GM19043 (cell line): ENCODE data around the gene CCDC57.

ENCODE experiments used
- ATAC-seq: cut with Tn5 transposase; IDR thresholded peaks from one replicate; pipeline ENCODE4 v1.9.1; 2021; ENCODE audit warnings: low read depth; ENCODE audit not compliant: unreplicated experiment

The CCDC57 gene

DNA sequence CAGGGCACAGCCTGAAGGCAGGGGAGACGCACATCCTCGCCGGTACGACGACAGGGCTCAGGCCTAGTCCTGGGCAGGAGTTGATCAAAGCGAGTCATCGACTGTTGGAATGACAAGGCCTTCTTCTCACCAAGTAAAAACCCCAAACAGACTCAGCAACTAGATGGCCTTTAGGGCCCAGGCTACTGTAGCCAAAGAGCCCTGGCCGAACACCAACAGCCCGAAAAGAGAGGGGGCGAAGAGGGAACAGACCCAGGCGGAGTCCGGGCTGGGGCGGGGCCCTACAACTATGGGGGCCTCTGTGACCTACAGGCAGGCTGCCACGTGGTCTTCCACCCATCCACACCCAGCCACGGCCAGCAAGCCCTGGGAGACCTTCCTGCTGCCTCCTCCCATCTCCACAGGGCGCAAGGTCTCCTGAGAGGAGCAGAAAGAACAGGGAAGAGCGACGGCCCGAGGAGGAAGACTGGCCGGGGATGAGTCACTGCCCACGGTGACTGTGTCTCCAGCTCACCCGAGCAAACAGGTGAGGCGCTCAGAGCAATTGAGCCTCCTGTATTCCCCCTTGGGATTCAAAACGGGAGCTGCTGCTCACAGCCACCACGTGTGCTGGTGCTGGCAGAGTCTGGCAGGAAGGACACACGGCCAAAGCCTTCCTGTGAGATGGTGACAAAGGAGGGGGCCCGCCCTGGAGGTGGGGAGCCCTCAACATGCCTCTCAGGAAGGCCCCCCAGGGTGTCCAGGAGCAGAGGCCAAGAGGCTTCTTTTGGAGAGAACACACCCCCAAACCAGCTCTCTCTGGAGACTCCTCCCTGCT, 33.9 kb upstream of the CCDC57 start:
- ATAC-seq = no peak

DNA sequence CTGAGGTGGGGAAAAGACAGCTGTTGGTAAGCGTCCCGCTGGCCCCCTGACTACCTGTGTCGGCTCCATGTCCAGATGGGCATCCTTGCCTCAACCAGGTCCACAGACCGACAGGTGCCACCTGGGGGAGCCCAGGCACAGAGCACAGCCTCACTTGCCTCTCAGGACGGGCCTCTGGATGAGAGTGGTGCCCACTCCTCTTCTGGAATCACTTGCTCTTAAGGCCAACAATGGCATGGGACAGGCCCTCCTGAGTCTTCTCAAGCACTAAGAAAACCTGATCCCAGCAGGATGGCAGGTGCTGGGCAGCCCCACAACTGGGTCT, 33.4 kb upstream of the CCDC57 start:
- no peak for ATAC-seq

DNA sequence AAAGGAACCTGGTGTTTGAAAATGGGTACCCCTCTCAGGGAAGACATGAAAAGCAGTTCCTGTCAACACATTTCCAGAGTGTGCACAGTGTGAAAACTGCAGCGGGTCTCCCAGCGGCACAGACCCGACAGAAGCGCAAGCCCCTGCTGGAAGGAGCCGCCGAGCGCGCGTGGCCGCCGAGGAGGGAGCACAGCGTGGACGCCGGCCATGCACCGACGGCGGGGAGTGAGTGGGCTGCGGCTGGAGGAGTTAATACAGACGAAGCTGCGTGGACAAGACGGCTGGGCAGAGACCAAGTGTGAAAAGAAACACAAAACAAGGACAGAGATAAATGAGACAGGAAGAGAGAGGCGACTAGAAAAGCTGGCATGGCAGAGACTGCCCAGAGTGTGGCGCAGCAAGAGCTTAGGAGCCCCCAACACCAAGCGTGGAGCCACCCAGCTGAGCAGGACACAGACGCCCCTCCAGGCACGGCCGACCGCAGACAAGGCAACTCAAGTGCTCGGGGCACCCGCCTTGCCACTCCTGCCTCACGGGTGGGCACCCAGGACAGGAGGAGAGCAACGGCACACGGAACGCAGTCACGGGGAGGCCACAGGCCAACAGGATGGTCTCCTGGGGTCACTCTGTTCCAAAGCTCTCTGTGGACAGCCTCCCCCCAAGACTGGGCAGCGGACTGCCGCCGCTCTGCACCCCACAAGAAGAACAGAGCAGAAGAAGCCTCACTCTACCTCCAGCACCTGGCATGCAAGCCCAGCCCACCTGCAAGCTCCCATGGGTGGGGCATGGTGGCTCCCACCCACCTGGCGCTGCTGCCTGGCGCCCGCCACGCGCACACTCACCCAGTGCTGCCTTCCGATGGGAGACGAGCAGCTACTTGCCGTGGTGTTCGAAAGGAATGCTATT, 32.7 kb upstream of the CCDC57 start:
- ATAC-seq = no peak

DNA sequence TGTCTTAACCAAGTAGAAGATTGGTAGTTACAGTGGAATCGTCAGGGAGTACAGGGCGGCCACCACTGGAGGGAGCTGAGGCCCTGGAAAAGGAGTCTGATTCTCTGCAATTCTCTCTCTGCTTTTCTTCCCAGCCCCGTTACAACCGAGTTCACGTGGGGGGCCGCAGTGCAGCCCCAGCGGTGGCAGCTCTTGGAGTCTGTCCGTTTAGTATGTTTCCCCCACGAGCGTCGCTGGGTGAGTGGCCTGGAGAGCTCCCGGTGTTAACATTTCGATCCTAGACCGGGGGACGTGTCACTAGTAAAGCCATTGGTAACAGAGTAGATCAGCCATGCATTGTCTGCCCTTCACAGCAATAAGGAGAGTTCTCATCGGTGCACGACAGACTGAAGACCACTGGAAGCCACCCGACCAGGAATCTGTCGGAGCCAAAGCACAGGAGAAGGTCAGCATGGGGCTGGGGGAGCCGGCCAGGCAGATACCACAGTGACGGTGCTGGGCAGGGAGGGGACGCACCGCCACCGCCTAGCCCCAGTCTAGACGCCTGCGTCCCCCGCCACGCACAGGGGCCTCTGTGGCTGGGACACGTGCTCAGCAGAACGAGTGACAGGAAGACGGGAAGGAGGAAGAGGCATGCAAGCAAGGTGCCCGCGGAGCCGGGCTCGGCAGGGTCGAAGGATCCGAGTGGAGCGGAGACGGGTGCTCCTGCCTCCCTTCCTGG, 31.9 kb upstream of the CCDC57 start:
- ATAC-seq = no peak

DNA sequence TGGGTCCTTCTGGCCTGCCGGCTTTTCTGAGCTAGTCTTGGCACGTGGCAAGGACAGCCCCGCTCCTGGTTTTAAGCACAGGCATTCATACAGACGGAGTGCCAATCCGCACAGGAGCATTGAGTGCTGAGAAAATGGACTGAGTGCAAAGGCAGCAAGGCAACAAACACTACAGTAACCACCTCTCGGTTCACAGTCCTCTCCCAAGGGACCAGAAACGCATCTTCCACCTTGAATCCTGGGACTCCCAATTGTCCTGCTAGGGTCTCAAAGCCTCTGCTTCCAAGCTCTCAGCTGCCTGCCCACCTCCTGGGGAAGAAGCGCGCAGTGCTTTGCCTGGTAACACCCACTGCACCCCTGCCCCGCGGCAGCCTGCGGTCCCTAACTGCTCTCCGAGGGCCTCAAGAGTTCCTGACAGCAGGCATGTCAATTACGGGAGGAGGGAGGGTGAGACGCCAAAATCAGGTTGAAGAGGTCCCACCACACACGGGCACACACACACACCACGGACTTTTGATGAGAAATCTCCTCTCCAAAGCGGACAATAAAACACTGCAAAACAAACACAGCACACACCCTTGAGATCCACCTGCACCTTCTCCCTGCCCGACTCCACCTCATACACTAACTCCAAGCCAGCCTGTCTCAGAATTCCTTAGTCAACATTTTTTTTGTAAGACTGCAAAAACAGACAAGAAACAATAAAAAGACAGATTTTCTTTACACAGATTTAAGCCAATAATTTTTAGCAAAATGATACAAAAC, 31.2 kb upstream of the CCDC57 start:
- ATAC-seq = no peak

DNA sequence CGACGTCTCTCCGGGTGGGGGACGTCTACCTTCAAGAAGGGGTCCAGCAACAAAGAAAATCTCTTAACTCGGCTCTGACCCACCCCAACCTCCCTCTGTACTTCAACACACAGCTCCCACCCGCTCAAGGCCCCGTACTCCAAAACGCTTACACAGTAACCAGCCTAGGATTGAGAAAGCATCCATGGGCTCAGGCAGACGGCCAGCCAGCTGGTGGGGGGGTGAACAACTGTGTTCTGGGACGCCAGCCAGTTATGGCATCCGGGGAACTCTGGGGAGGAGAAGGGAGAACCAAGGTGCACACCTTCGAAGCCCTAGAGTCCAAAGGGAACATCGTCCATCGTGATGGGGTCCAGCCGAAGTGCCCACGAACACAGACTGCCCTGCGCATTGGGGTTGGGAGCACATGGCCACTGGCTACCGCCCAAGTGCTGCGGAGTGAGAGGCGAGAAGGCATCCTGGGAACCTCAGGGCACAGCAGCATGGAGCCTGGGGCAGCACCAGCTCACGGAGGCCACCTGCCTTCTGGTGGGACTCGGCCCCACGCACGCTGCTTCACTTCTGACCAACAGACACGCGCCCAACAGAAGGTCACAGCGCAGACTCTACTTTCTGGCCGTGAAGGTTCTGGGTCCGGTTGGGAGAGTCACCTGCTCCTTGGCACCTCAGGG, 30.5 kb upstream of the CCDC57 start:
- ATAC-seq = no peak

DNA sequence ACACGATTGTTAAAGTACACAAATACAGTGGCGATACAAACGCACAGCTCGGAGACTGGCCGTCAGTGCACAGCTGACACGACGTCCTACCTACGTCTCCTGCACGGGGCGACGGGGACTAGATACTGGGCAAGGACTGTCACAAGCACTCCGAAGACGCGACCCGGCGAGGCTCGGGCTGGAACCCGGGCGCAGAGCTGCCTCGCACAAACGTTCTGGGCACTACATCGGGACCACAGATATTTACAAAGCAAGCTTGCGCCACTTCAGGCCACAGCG, 30.0 kb upstream of the CCDC57 start:
- no peak for ATAC-seq

DNA sequence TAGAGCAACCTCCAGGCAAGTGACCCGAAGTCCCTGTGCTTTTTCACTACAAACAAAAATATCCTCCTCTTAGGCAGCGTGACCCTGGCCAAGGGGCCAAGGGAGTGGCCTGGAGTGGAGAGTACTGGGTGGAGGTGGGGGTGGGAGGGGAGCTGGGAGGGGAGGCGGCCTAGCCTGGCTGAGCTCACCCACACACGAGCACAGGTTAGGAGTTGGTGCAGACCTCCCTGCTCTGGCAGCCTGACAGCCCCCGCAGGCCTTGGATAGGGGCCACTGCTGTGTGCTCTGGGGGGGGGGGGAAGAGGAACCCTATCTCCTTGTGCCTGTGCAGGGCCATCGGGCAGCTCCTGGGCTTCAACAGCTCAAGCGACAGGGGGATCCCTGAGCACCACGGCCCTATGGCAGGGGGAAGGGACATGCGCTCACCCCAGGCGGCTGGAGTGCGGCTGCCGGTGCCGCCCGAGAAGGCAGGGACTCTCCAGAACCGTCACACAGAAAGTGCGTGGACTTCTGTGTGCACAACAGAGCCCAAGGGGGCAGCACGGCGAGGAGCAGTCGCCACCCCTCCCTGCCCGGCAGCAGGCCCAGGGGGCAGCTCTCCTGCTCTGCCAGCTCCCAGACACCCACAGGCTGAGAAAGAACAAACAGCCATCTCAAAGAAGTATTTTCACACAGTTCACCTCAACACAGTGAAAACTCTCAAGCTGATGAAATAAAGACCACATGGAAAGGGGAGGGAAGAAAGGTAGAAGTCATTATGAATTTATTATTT, 29.5 kb upstream of the CCDC57 start:
- no peak for ATAC-seq

DNA sequence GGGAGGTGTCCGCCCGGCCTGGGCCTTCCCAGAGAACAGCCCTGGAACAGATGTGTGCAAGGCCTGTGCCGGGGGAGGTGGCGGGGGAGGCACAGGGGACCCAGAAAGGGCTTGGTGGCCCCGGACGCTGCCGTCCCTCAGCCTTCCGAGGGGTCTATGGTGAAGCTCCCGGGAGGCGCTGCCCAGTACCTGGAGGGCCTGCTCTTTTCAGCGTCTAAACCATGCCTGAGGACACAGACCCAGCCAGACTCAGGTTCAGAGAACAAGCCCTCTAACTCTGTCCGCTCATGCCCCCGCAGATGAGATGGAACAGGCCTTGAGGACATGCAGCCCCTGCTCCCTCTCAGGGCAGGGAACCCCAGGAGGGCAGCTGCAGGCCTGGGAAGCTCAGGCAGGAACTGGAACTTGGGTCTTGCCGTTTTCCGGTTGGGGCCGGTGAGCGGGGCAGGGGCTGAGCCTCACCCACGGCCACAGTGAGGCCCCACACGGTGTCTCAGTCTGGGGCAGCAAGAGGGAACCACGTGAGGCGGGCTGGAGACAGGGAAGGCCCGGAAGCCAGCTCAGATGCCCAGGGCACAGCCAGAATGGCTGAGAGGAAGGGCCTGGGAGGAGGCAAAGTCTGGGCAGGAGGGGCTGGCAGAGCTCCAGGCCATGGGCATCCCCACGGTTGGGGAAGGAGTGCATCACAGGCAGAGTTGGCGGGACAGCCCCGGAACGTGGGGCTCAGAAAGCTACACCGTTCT, 28.7 kb upstream of the CCDC57 start:
- no peak for ATAC-seq

DNA sequence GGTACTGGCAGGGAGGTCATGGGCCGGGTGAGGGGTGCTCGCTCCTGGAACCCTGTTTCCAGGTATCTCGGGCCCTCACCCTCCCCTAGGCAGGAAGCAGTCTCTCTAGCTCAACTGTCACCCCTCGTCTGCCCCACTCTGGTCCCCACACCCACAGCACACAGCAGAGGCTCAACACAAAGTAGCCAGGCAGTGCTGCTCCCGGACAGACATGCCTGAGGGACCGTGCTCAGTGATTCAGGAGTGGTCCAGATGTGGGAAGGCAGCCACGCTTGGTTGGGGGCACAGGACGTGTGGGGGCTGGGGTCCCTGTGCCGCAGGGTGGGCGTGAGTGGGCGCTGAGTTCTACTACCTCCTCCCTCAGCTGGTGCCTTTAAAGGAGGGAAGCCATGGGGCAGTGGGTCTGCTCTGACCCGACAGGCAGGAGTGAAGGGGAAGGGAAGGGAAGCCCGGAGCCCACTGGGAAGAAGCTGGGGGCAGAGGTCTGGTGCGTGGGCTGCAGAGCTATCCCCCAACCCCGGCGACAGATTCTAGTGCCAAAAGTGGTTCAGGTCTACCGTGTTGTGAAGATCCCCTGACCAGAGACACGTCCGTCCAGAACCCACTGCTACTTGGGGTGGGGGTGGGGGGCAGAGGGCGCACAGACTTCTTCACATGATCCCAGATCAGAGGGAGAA, 28.0 kb upstream of the CCDC57 start:
- no peak for ATAC-seq

DNA sequence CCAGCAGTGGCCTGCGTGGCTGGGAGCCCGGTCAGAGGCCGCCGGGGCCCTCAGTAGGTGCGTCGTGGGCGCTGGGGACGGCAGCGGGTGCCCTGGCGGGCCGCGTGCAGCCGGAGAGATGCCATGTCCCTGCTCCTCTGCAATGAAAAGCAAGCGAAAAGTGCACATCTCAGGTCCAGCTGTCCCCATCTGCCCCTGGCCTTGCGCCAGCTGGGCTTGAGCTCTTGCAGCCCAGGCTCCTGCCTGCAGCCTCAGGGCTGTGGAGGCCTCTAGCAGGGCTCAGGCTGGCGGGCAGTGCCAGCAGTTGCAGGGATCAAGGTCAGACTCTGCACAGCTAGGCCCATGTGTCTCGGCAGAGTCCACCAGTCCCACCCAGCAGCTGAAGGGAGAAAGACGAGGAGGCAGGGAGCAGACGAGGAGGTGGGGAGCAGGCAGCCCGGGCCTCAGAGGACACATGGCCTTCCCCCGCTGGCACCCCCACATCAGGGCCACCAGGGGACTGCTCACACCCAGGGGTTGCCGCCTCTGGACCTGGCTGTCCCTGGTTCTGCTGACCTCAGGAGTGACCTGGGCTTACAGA, 27.4 kb upstream of the CCDC57 start:
- no peak for ATAC-seq

DNA sequence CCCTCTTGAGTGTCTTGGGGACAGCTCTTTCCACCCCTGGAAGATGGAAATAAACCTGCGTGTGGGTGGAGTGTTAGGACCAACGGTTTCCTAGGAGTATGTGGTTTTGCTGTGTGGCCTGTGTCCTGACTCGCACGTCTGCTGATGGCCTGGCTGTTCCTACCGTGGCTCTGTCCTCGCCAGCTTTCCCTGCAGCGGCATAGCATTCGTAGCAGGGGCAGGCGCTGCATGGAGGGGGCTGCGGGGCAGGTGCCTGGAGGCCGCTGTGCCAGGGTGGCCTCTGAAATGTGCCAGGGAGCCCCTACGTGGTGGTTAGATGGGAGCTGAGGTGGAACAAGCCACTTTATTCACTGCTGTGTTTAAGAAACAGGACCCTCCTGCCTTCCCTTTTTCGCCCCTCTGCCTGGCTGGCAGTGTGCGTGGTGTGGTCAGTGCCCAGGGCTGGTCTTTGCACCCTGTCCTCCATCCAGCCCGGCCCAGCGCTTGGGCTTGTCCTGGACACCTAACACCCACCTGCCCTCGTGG, 26.8 kb upstream of the CCDC57 start:
- no peak for ATAC-seq

DNA sequence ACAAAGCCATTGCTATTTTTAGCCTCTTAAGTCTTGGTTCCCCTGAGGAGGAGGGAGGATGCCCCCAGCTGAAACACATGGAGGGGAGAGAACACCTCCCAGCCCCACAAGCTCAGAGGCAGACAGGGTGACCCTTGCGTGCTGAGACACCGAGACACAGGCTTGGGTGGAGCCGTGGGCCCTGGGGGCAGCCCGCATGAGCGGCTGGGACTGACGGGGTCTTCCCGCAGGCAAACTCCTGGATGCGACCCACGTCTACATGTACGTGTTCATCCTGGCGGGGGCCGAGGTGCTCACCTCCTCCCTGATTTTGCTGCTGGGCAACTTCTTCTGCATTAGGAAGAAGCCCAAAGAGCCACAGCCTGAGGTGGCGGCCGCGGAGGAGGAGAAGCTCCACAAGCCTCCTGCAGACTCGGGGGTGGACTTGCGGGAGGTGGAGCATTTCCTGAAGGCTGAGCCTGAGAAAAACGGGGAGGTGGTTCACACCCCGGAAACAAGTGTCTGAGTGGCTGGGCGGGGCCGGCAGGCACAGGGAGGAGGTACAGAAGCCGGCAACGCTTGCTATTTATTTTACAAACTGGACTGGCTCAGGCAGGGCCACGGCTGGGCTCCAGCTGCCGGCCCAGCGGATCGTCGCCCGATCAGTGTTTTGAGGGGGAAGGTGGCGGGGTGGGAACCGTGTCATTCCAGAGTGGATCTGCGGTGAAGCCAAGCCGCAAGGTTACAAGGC, 26.0 kb upstream of the CCDC57 start:
- ATAC-seq = no peak

DNA sequence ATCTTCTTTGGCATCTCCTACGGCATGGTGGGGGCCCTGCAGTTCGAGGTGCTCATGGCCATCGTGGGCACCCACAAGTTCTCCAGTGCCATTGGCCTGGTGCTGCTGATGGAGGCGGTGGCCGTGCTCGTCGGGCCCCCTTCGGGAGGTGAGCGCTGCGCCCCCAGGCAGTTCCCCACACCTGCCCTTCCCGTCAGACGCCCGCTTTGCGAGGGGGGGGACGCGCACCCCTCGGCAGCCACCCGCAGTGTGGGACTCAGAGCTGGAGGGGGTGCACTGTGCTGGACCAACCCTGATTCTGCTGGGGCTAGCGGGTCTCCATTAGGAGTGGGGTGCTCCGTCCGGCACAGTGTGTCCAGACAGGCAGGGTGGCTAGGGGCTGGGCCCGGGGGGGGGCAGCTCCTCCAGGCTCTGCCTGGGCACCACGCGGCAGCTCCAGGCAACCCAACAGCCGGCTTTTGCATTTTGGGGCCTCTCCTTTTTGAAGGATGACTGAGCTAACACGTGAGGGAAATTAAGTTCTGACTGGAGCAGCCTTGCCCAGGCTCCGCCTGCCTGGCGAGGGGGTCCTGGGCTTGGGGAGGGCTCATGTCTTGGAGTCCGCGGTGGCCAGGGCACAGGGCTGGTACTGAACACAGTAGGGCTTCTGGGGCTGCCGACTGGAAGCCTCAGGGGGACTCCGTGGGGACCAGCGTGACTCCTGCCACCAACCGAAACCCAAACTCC, 25.3 kb upstream of the CCDC57 start:
- ATAC-seq = no peak

DNA sequence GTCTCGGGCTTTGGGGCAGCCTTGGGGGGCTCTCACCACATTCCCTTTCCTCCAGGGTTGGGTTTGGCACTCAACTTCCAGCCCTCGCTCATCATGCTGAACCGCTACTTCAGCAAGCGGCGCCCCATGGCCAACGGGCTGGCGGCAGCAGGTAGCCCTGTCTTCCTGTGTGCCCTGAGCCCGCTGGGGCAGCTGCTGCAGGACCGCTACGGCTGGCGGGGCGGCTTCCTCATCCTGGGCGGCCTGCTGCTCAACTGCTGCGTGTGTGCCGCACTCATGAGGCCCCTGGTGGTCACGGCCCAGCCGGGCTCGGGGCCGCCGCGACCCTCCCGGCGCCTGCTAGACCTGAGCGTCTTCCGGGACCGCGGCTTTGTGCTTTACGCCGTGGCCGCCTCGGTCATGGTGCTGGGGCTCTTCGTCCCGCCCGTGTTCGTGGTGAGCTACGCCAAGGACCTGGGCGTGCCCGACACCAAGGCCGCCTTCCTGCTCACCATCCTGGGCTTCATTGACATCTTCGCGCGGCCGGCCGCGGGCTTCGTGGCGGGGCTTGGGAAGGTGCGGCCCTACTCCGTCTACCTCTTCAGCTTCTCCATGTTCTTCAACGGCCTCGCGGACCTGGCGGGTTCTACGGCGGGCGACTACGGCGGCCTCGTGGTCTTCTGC, 24.6 kb upstream of the CCDC57 start:
- ATAC-seq = no peak
